HG02763 (cell line): ENCODE results near the gene INPP5D.
A peak's percentile ranks its signal among the peaks of the same experiment; 100 is the strongest.

Experiments used
- ATAC-seq: cut with Tn5 transposase; IDR thresholded peaks from one replicate; pipeline ENCODE4 v1.9.1; 2021; ENCODE audit warnings: mild to moderate bottlenecking, moderate library complexity; ENCODE audit not compliant: unreplicated experiment

The INPP5D gene

DNA sequence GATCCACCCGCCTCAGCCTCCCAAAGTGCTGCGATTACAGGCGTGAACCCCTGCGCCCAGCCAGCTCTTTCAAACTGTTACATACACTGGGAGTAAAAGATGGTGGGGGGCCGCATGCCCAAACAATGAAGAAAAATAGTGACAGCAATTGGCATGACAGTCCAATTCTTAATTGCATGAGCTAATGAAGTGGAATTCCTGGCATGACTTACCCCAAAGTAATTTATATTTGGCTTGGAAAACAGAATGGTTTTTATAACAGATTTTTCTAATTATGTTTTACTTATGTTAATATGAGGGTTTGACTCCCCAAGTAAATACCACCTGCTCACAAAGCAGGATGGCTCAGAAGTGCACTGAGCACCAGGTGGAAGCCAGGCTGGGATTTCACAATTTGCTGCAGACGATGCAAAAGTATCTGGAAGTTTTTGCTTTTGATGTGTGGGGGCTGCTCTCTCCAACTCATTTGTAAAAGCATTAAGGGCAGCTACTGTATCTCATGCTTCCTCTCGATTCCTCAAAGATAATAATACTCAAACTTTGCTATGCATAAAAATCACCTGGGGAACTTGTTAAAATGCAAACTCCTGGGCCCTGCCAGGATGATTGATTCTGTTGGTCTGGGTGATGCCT lies 167.3 kb downstream of the INPP5D start:
- ATAC-seq: no peak

DNA sequence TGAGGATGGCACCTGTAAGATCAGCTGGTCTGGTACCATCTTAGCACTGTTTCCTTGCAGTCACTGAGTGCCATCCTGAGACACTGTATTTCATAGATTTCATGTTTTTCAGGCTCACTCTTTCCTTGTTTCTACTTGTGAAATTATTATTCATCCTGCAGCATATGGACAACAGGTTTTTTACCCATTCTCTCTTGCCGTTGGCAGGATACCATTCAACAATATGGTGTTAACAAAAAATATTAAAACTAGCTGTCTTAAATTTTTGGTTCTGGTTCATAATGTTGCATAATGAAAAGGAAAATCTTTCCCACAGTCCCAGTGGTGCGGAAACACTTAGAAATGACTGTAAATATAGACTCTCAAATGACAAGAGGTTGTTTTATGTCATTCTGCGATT lies 168.2 kb downstream of the INPP5D start:
- ATAC-seq: no peak

DNA sequence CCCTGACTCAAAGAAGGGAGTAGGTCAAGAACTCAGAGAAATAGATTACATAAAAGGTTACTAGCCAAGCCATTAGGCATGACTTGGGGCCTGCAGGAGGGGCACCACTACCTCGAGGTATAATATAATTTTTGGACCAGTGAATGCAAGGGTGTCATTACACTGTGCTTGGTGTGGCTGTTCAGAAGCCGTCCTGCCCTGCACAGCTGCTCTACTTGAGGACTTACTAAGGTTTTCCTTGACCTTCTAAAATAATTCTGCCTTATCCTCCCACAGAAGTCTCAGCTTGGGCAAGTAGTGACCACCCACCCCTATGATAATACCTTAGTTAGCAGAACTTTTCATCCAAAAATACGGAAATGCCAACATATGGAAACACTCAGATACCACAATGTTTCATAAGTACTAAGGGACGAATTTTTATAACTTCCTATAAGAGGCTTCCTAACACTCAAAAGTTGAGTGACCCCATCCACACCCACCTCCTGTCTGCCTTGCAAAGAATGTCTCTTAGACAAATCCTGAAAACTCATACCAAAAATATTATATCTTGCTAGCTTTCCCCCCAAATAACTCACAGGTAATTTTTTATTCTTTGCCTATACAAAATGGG lies 173.6 kb downstream of the INPP5D start:
- ATAC-seq: no peak

DNA sequence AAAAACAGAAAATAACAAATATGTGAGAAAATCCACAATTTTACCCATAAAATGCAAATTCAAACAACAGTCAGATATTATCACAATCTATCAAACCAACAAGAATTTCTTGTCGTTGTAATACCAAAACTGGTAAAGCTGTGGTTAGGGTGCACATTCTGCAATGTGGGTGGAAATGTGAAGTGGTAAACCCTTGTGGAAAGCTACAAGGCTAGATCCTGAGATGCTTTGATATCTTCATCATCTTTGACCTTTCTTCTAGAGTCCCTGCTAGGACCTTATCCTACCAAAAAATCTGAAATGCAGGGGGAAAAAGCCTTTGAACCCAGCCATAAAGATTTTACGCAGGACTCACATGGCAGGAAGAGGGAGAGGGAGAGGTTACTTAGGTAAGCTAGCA lies 174.1 kb downstream of the INPP5D start:
- no peak for ATAC-seq

DNA sequence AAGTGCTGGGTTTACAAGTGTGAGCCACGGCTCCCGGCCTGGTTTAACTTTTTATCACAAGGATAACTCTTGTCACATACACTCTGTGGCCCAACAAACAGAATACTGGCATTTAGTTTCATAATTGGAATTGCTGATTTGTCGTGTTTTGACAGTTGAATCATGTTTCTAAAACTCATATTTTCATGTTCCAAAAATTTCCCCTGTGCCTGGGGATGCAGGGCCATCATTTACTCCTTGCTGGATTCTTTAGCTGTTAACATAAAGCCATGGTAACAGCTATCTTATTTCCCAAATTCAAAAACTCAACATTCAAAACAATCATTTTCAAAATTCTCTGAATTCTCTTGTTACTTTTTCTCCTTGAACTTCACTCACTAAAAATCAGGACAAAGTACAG lies 174.9 kb downstream of the INPP5D start:
- ATAC-seq: no peak

DNA sequence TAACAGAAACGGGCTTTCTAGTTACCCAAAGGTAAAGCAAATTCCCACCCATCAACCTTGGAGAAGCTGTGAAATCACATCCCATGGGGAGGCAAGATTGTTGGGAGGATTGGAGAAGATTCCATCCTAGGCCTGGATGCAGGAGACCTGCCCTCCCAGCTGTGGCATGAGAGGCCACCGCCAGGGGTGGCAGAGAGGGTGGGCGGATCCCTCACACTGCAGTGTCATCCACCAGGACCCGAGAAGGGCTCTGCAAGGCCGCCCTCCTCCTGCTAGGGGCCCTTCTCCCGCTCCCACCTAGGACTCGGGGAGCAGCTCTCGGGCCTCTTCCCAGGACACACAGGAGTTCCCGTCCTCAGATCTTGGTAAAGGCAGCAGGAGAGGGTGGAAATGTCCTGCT lies 175.8 kb downstream of the INPP5D start:
- ATAC-seq: no peak

DNA sequence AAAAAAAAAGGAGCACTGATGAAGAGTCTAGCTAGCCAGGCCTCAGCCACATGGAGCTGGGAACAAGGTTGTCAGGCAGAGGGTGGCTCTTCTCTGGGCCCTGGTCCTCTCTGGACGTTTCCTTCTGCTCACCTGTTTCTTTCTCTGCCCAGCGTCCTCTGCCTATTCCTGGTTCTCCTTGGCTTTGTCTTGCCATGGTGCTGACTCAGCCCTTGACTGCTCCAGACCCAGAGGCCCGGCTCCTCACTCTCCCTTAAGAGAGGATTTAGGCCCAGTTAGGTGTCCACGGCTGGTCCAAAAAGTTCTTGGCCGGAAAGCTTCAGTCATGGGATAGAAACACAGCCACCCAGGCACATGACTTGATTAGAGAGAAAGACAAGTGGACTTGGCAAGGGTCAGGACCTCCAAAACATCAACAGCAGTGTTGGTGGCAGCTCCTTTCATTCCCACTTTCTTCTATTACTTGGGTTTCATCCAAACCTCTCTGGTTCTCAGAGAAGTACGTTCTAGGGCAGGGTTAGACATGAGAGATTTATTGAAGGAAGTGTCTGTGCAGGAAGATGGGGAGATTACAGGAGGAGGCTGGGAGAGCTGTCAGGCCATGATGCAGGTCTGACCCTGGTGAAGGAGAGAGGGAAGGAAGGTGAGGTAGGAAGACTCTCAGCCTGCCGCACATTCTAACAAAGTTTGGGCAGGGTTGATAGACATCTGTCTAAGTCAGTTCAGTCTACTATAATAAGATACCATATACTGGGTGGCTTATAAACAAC lies 176.9 kb downstream of the INPP5D start:
- no peak for ATAC-seq

DNA sequence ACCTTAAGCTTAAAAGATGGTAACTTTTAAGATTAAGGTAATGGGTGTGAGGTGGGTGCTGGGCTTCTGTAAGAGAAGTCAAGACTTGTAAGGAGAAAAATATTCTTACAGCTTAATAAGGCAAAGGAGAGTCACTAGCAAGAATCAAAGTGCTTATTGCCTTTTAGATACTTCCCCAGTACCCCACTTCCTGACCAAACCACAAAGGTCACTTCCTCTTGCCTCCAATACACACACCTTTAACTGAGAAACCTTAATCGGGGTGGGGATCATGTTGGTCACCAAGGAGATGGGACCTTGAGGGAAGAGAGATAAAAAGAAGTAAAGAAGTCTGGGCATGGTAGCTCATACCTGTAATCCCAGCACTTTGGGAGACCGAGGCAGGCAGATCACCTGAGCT lies 180.8 kb downstream of the INPP5D start:
- no peak for ATAC-seq

DNA sequence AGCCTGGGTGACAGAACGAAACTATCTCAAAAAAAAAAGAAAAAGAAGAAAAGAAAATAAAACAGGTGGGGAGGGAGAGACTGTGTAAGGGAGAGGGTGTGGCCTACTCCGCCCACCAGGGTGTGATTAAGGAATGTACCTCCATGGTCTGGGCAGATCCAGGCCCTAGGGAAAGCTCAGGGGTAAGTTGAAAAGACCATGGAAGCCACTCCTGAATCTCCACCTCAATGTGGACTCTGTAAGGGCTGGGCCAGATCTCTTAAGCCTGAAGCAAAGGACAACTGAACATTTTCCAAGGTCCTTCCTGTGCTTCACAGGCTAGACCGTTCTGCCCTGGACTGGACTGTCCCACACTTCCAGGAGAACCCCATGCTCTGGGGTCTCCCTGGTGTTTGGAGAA lies 181.7 kb downstream of the INPP5D start:
- no peak for ATAC-seq

DNA sequence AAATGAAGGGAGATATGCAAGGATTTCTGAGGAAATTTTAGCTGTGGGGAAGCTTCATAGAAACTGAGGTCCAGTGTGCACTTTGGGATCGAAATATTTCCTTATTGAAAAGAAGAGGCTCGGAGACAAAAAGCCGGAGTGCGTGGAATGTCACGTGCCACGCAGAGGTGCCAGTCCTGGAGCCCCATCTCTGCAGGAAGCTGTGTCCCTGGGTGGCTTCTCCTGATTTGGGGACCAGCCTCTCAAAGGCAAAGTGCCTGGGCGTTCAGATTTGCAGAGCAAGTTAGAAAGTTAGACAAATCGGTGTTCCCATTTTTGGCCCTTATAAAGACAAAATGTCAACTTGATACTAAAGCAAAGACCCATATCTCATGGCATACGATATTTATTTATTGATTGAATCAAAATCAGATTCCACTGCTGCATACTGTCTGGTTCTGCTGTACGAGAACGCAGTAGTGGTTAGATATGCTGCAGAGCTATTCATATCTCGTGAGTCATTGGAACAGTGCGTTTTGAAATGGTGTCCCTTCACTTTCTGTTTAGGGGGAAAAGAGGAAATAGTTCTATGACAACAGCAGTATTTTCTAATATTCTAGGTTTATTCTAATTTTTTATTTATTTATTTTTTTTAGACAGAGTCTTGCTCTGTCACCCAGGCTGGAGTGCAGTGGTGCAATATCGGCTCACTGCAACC lies 182.2 kb downstream of the INPP5D start:
- no peak for ATAC-seq

DNA sequence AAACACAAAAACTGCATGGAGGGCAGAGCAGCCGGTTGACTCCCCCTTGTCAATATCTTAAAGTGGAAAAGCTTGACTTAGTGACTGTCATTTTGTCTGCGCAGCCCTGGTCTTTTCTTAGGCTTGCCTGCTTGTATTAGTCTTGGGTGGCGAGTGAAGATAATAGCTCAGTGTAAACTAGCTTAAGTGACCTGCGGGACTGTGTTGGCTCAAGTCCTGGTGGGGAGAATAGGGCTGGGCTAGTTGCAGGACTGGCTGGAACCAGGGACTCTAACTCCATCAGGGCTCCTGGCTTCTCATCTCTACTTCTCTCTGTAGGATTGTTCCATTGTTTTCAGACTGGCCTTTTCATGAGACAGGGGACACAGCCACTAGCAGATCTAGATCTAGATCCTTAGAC lies 183.2 kb downstream of the INPP5D start:
- ATAC-seq: no peak

DNA sequence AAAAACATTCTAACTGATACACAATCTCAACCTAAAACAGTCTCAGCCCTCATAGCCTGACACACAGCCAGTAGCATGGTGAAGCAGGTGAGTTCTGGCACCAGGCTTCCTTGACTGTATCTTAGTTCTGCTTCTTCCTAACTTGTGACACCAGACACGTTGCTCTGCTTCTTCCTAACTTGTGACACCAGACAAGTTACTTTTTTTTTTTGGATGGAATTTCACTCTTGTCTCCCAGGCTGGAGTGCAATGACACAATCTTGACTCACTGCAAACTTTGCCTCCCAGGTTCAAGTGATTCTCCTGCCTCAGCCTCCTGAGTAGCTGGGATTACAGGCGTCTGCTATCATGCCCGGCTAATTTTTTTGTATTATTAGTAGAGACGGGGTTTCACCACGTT lies 184.7 kb downstream of the INPP5D start:
- no peak for ATAC-seq

DNA sequence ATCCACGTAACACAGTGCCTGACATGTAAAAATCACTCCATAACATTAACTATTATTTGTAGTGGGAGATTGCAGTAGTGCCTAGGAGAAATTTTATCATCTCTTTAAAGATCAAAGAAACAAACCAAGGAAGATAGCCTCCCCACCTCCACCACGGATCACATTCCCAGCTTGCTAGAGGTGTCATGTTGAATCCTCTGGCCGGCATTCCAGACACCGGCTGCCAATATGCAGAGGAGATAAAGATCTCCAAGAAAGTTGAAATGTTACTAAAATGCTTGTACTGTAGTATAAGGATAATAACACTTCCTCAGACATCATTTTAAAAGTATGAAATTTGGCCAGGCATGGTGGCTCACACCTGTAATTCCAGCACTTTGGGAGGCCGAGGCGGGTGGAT lies 185.3 kb downstream of the INPP5D start:
- no peak for ATAC-seq

DNA sequence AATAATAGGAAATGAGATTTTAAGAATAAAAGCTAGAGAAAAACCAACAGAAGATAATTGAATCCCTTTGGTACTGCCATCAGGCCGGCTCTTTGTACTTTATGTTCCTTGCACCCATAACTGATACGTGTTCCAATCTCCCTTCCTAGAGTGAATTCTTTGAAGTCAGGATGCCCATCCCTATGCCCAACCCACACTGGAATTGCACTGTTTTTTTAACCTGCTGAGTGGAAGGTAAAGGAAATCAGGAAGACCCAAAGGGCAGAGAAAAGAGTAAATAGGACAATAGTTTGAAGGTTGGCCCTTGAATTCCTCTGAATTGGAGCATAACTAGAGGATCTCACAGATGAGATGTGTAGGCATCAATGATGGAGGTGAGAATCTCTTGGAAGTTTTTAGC lies 187.0 kb downstream of the INPP5D start:
- no peak for ATAC-seq

DNA sequence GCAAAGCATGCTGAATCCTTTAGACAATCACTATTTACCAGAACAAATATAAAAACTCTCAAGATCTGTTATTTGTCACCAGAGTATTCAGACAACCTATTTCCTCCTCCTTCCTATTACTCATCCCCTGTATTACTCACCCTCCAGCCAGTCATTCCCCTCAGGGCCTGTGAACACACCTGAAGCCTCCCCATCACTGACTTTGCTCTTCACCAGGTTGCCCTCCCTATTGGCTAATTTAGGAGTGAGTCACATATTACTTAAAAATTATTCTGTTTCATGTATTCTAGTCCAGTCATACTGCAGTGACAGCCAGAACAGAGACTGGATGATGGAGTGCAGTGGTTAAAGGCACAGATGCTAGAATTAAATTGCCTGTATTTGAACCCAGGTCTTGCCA lies 187.6 kb downstream of the INPP5D start:
- ATAC-seq: no peak

DNA sequence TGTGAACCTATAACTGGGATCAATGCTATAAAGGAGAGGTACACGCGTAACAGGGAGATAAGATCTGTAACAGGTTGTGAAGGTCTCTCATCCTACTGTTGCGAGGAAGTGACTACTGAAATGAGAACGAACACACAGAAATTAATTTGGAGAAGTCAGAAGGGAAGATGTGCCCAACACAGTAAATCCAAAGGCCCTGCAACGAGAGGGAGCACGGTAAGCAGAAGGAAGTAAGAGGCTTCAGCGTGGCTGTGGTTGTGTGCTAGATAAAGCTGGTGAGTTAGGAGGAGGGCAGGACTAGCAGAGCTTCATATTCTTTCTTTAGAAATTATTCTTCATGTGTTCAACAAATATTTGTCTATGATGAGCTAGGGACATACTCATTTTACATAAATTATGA lies 188.9 kb downstream of the INPP5D start:
- no peak for ATAC-seq

DNA sequence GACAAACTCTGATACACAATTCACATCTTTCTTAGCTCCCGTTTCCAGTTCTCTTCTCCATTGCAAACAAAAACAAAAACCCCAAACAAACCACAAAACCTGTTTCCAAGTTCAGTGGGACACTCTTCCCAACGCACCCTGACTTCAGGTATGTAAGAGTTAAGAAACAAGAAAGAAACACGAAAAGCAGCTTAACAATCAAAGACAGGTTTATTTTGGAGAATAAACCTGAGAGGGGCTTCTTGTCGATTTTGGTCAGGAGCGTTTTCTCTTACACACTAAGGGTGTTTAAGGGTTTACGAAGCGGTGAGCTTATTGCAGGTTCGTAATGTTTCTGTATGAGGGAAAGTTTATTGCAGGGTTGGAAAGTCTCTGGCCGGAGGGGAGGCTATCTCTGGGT lies 190.4 kb downstream of the INPP5D start:
- no peak for ATAC-seq

DNA sequence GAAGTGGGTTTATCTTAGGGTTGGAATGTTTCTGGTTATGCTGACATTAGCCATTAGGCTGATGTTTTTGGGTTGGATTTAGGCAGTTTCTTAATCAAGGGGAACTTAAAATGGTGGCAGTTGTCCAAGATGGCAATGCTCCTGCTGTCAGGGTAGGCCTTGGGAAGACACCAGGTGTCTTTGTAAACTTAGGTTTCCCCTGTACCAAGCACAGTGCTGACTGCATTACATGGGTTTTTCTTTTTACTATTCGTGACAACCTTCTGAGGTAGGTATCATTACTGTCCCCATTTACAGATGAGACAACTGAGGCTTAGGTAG lies 190.8 kb downstream of the INPP5D start:
- no peak for ATAC-seq

DNA sequence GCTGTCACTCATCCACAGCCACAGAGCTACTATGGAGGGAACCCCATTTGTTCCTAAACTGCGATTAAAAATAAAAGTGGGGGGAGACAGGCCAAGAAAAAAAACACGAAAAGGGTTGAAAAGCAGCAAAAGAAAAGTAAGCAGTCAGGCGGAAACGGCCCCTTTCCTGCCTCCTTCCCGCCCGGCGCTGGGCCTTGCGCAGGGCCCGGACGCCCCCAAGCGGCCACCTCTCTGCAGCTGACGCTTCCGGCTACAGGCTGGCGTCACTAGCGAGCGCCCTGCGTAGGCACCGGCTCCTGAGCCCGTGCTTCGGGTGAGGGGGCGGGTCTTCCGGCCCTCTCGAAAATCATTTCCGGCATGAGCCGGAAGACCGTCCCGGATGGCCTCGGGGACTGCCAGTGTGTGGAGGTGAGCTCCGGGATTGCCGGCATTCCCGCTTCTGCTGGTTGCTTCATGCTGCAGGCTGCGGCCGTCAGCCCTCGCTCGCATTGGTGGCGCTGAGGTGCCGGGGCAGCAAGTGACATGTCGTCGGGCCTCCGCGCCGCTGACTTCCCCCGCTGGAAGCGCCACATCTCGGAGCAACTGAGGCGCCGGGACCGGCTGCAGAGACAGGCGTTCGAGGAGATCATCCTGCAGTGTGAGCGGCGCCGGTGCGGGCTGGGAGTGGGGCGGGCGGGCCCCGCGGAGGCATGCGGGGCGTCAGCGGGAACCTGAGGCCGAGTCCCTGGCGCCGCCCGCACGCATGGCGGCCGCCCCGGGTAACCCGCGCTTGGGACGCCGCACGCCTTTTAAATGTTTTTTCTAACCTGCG lies 191.4 kb downstream of the INPP5D start, which contains the start of gene ATG16L1:
ATG16L1 (plus strand) TSS at position 368 of the 811 bp plus-strand sequence; CDS start at position 523, 155 bp downstream.
- ATAC-seq: peak; percentile 92

DNA sequence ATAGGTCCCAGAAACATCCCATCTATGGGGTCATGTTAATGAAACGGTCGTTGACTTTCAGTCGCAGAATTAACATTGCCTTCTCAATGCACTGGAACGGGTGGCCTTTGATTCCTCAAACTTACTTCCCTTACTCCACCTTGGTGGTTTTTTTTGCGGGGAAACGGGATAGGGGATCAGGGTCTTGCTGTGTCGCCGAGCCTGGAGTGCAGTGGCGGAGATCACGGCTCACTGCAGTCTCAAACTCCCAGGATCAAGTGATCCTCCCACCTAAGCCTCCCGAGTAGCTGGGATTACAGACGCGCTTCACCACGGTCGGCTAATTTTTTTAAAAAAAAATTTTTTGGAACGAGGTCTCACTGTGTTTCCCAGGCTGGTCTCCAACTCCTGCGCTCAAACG lies 192.1 kb downstream of the INPP5D start:
- ATAC-seq: no peak

DNA sequence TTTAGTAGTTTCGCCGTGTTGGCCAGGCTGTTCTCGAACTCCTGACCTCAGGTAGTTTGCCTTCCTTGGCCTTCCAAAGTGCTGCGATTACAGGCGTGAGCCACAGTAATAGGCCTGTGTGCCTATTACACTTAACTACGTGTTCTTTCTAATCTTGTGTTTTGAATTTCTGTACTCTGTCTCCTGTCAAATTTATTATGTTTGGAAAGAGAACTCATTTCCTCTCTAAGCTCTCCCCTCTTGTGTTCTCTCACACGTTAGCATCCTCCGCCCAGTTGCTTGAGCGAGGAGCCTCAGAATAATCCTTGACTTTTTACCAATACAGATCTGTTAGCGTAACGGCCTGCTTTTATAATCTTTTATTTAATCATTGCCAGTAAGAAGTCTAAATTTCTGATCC lies 195.0 kb downstream of the INPP5D start:
- no peak for ATAC-seq
